H1 (cell line): ENCODE results near the gene COL5A2. TPM values are rescaled to one million over a fixed set of nuclear protein-coding genes. Genes with fewer than 3 reads are reported as not detected.

Experiments used
- CHD2 ChIP-seq: IDR thresholded peaks from 2 replicates; pipeline ENCODE4 v1.6.1; 2012; ENCODE audit warnings: low read length, improper control_type of control experiment
- KDM5A ChIP-seq: fragments of 200-600 bp; IDR thresholded peaks from 2 replicates; pipeline ENCODE4 v1.7.1; 2012; ENCODE audit warnings: mild to moderate bottlenecking, low read length, inconsistent platforms, mixed read lengths
- polyA plus RNA-seq, 7 experiments: library from polyadenylated mRNA; depleted of rRNA in 3 of 7; stranded (reverse) in 5 of 7; unstranded in 2 of 7; fragments of >200 nt in 5 of 7; fragments of 200-250 nt in 2 of 7; gene quantifications; 1 replicate in 5 of 7; 2 replicates in 1 of 7; 4 replicates in 1 of 7; pipeline versions ENCODE4 v1.2.1 to v1.2.3, GENCODE V29; 2011 to 2013; ENCODE audit warnings: missing spikeins in 2 of 7, mixed read lengths in 2 of 7
- total RNA-seq: library from RNA; stranded (reverse); fragmentation: NEBNext Ultra II Directional; extraction: Animal tissue kit (Norgen Biotek cat#: 25700); gene quantifications from 2 replicates; pipeline ENCODE4 v1.2.1, GENCODE V29; 2021

COL5A2 gene
- total and polyA plus RNA-seq, 2 of the 8 experiments (the other 6 are each of a cell fraction or from before 2014, with no cell fraction given): 4.7 to 24.2 TPM

GRCh38 chr2:189222468-189223105 is 43.0 kb upstream of the COL5A2 start (continued):
- TF ChIP-seq CHD2 (no peak), KDM5A (no peak)
- TF ChIP-seq, all 59 proteins: peak for 0
